BJ (cell line): ENCODE measurements around the gene GAB2. TPM values are rescaled to one million over a fixed set of nuclear protein-coding genes. Genes with fewer than 3 reads are reported as not detected.

ENCODE experiments used
- CTCF ChIA-PET: fragments of 350-600 bp; formaldehyde crosslinking; extraction: SDS; loops from one replicate; lab custom pipeline; 2021; ENCODE audit warnings: antibody characterized with exemption, inconsistent platforms; lab: Yijun Ruan, JAX
- POLR2A ChIA-PET: fragments of 300-600 bp; sonication (Branson Sonifier 250); formaldehyde crosslinking; extraction: SDS; loops from one replicate; lab custom pipeline; 2021; ENCODE audit warnings: antibody characterized with exemption; lab: Charles Lee
- DNase-seq: peaks from one replicate; pipeline ENCODE4 v3.0.0-alpha.2; 2011; ENCODE audit warnings: low read depth
- H3K27me3 ChIP-seq: 2 replicates; pipeline ENCODE4 v1.6.0; 2011; ENCODE audit warnings: low read length; ENCODE audit not compliant: control insufficient read depth, insufficient read depth
- H3K36me3 ChIP-seq: 2 replicates; pipeline ENCODE4 v1.5.1; 2011; ENCODE audit warnings: low read length; ENCODE audit not compliant: control insufficient read depth, insufficient read depth
- H3K4me3 ChIP-seq: 2 replicates; pipeline ENCODE4 v1.5.1; 2011; ENCODE audit warnings: low read depth, mild to moderate bottlenecking, control low read depth, low read length
- polyA plus RNA-seq: library from polyadenylated mRNA; depleted of rRNA; stranded (reverse); fragments of >200 nt; gene quantifications from 2 replicates; pipeline ENCODE4 v1.2.3, GENCODE V29; 2011
- TF ChIP-seq, protein P1 (sequence below): IDR thresholded peaks from 2 replicates; pipeline ENCODE4 v1.5.1; 2011; ENCODE audit warnings: low read depth, mild to moderate bottlenecking, control low read depth, inconsistent platforms, low read length, moderate library complexity; ENCODE audit not compliant: insufficient read depth

GAB2 gene
- polyA plus RNA-seq, 1 experiment, result 12.2 TPM

DNA sequence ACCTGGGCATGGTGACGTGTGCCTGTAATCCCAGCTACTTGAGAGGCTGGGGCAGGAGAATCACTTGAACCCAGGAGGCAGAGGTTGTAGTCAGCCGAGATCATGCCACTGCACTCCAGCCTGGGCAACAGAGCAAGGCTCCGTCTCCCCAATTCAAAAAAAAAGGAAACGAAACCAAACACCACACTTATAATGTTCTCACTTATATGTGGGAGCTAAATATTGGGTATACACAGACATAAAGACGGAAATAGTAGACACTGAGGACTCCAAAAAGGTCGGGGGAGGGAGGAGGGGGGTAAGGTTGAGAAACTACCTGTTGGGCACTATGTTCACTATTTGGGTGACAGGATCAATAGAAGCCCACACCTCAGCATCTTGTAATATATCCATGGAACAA, 94.3 kb downstream of the GAB2 start:
- H3K27me3 ChIP-seq, result no peaks in the 10 kb centered on the region
- TF ChIP-seq, protein P1, sequence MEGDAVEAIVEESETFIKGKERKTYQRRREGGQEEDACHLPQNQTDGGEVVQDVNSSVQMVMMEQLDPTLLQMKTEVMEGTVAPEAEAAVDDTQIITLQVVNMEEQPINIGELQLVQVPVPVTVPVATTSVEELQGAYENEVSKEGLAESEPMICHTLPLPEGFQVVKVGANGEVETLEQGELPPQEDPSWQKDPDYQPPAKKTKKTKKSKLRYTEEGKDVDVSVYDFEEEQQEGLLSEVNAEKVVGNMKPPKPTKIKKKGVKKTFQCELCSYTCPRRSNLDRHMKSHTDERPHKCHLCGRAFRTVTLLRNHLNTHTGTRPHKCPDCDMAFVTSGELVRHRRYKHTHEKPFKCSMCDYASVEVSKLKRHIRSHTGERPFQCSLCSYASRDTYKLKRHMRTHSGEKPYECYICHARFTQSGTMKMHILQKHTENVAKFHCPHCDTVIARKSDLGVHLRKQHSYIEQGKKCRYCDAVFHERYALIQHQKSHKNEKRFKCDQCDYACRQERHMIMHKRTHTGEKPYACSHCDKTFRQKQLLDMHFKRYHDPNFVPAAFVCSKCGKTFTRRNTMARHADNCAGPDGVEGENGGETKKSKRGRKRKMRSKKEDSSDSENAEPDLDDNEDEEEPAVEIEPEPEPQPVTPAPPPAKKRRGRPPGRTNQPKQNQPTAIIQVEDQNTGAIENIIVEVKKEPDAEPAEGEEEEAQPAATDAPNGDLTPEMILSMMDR, result no peak
- no peaks in the 10 kb centered on the region for H3K36me3 ChIP-seq
- H3K4me3 ChIP-seq, result no peak overlapping the region
- ChIA-PET CTCF (interaction anchor here (0.8 kb wide), 1 partner anchor 241 kb away, joined by 3 read pairs; no protein-coding TSS in a partner anchor), POLR2A (no interaction called here)
- DNase-seq, result no peak

- no peaks in the 10 kb centered on the region for H3K27me3 ChIP-seq
- POLR2A ChIA-PET, result no interaction called here
- no peak for DNase-seq
- TF ChIP-seq, protein P1, result no peak
- no peak overlapping the region for H3K4me3 ChIP-seq
- no peaks in the 10 kb centered on the region for H3K36me3 ChIP-seq
- CTCF ChIA-PET, result interaction anchor here (1.2 to 1.3 kb wide), 2 partner anchors 13 to 27 kb away, joined by 3 to 4 read pairs; no protein-coding TSS in a partner anchor
These were observed 98.1 kb downstream of the GAB2 start for GRCh38 chr11:78319453-78319955.

GRCh38 chr11:78318321-78319114, 99.1 kb downstream of the GAB2 start:
- no peak for DNase-seq
- TF ChIP-seq, protein P1, result no peak
- H3K36me3 ChIP-seq, result no peaks in the 10 kb centered on the region
- CTCF ChIA-PET, result interaction anchor here (0.9 kb wide), 1 partner anchor 246 kb away, joined by 3 read pairs; no protein-coding TSS in a partner anchor
- POLR2A ChIA-PET, result no interaction called here
- no peak overlapping the region for H3K4me3 ChIP-seq
- H3K27me3 ChIP-seq, result no peaks in the 10 kb centered on the region

DNA sequence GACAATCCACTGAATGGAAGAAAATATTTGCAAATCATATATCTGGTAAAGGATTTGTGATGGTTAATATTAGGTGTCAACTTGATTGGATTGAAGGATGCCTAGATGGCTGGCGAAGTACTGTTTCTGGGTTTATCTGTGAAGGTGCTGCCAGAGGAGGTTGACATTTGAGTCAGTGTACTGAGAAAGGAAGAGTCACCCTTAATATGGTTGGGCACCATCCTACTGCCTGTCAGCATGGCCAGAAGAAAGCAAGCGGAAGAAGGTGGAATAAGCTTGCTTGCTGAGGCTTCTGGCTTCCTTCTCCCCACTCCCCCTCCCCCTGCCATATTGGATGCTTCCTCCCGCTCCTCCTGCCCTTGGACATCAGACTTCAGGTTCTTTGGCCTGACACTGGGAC, 101.9 kb downstream of the GAB2 start:
- TF ChIP-seq, protein P1, result no peak
- no peaks in the 10 kb centered on the region for H3K27me3 ChIP-seq
- ChIA-PET POLR2A (no interaction called here), CTCF (no interaction called here)
- no peak overlapping the region for H3K4me3 ChIP-seq
- no peaks in the 10 kb centered on the region for H3K36me3 ChIP-seq
- DNase-seq, result no peak

GRCh38 chr11:78314762-78315161, 102.9 kb downstream of the GAB2 start:
- no peaks in the 10 kb centered on the region for H3K36me3 ChIP-seq
- ChIA-PET CTCF (no interaction called here), POLR2A (no interaction called here)
- TF ChIP-seq, protein P1, result no peak
- no peak for DNase-seq
- no peak overlapping the region for H3K4me3 ChIP-seq
- no peaks in the 10 kb centered on the region for H3K27me3 ChIP-seq
